Heart right ventricle (tissue), 16 donors: ENCODE results near the gene PYGO2. TPM values are rescaled to one million over a fixed set of nuclear protein-coding genes. Genes with fewer than 3 reads are reported as not detected.

ENCODE experiments used
- ATAC-seq, 8 donors: fragments of 200-7000 bp; cut with Tn5 transposase; one replicate each; pipeline ENCODE4 v1.9.1; 2020; ENCODE audit warnings: mild to moderate bottlenecking in 8 of 8, moderate library complexity in 8 of 8, moderate number of reproducible peaks in 1 of 8
- DNase-seq, 2 donors: peaks; one replicate each; pipeline ENCODE4 v3.0.0-alpha.2; 2020
- H3K27ac ChIP-seq, 10 donors: fragments of 200-600 bp; sonication (generic) in 2 of 10; one replicate each; pipeline versions ENCODE4 v1.5.0 to v1.8.0; 2020 to 2022; ENCODE audit warnings: mild to moderate bottlenecking in 3 of 10
- H3K27me3 ChIP-seq, 7 donors: fragments of 200-600 bp; one replicate each; pipeline ENCODE4 v1.8.0; 2021 to 2022; ENCODE audit warnings: mild to moderate bottlenecking in 2 of 7
- H3K36me3 ChIP-seq, 9 donors: fragments of 200-600 bp; sonication (generic) in 1 of 9; one replicate each; pipeline versions ENCODE4 v1.5.0 to v1.8.0; 2020 to 2022; ENCODE audit warnings: mild to moderate bottlenecking in 2 of 9
- H3K4me1 ChIP-seq, 9 donors: fragments of 200-600 bp; sonication (generic) in 1 of 9; one replicate each; pipeline versions ENCODE4 v1.5.0 to v1.8.0; 2020 to 2022; ENCODE audit warnings: mild to moderate bottlenecking in 4 of 9
- H3K4me3 ChIP-seq, 10 donors: fragments of 200-600 bp; sonication (generic) in 2 of 10; one replicate each; pipeline versions ENCODE4 v1.5.0 to v1.8.0; 2020 to 2022; ENCODE audit warnings: mild to moderate bottlenecking in 7 of 10, moderate library complexity in 2 of 10
- H3K9me3 ChIP-seq, 11 donors: fragments of 200-600 bp in 10 of 11; sonication (generic) in 2 of 11; one replicate each; pipeline versions ENCODE4 v1.5.0 to v1.8.0; 2013 to 2022; ENCODE audit warnings: mild to moderate bottlenecking in 2 of 11, control low read depth in 1 of 11, moderate library complexity in 1 of 11
- WGBS, 2 donors: extraction: QIAGEN DNeasy Blood & Tissue Kit; methylation state at CpG; one replicate each; pipeline ENCODE4 v1.1.7; 2013; ENCODE audit warnings: inconsistent platforms in 1 of 2; 5-methylcytosine and 5-hydroxymethylcytosine counted together
- intact Hi-C, 10 donors: fragments of 100-400 bp; cut with DNase I; formaldehyde crosslinking; loops; one replicate each; pipeline versions ENCODE4 v1.11.1 to v1.14.2; 2022
- polyA plus RNA-seq, 2 donors: library from polyadenylated mRNA; stranded (reverse); fragments of 200-250 nt; gene quantifications; one replicate each; pipeline ENCODE4 v1.2.3, GENCODE V29; 2013
- total RNA-seq, 10 donors: library from RNA; stranded (reverse); fragmentation: NEBNext Ultra II Directional in 3 of 10; extraction: Animal tissue kit (Norgen Biotek cat#: 25700) in 3 of 10; gene quantifications; one replicate each; pipeline versions ENCODE4 v1.2.1 to v1.2.4, GENCODE V29; 2021 to 2023
- TF ChIP-seq, protein P1 (sequence below), 9 donors: fragments of 200-600 bp; sonication (generic) in 2 of 9; IDR thresholded peaks; one replicate each; pipeline versions ENCODE4 v1.5.0 to v1.8.0; 2021 to 2022; ENCODE audit warnings: antibody characterized with exemption in 9 of 9, mild to moderate bottlenecking in 5 of 9, moderate library complexity in 1 of 9
- donor health status: Arrhythmogenic right ventricular cardiomyopathy.
- donor health status: ischemic (EF 13 %, LVEDD 7.1; RV severe dilation, severe dysfunction).
- donor health status: healthy with polysubstance abuse.
- donor health status: DM: no; HTN: yes; CAD: no.
- donor health status: DM: no; HTN: no; CAD: no.
- donor health status: ischemic (EF 25% LVEDD 6.9; RV normal size, moderate dysfunction).
- donor health status: ischemic (EF 25% LVEDD 5.7; RV mildly dilated, moderate dysfunction).
- donor health status: healthy.
- donor health status: DM: yes; HTN: yes; CAD: no.
- donor health status: Ischemic cardiomyopathy.
- donor health status: ischemic (EF 35%, LVEDD 5.7; RV mildly dilated, moderate dysfunction).
- donor health status: nonischemic (EF 11% LVEDD 7.7; RV severe dilation, severe dysfunction).
- donor health status: DM: yes; HTN: yes; CAD: no.
- donor health status: PGD.
- donor health status: ischemic (EF 29% LVEDD 5.4; RV normal size, mild dysfunction).
- donor health status: nonischemic (EF 23%, LVEDD 6.1; RV moderate dilation, normal function).

Gene PYGO2
- total and polyA plus RNA-seq, 12 donors: 8.8 to 18.0 (median 13.8) TPM

DNA sequence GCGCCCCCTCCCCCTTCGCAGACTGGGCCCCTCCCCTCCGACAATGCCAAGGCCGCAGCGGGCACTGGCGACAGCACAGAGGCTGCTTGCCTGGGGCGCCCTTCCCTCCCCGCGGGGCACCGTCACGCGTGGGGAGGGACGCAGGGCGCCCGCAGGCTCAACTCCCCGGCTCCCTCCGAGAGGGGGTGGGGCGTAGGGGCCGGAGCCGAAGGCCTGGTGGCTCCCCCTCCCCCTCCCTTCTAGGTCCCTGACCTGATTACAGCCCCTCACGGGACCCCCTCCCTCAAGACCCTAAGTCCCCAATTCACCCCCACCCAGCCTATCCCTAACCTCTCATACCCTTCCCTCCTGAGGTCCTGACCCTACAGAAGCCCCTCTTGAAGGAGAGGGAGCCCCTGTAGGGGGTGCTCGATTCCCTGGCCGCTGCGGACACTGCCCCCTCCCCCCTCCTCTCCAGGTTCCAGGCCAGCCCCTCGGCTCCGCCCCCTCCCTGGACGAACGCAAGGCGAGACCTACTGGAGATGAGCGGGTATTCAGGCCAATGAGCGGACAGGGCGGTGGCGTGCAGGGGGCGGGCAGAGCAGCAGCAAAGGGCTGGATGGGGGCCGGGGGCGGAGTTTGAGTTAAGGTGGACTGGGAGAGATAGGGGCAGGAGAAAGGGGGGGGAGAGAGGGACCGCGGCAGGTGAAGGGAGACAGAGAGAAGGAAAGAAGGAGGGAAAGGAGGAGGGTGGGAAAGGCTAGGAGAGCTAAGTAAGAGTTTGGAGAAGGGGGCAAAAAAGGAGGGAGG, 40.3 kb upstream of the PYGO2 start:
- intact Hi-C loops: loop anchor here in 5 of 10 donors (1.0 to 10.0 kb wide), 5 partner anchors 15 to 63 kb away; partner anchors contain the start of genes CKS1B (in 3 of the 5), ADAM15 (in 1 of the 5), EFNA4 (in 1 of the 5) and PYGO2 (in 1 of the 5)
- Histone ChIP-seq H3K4me3 (peak overlapping the region; percentile 50 to 97 (median 91)), H3K27ac (peak overlapping the region; percentile 80 to 98 (median 95)), H3K9me3 (no peaks in the 10 kb centered on the region), H3K4me1 (peaks cover 28 to 70% (median 50%) of the 10 kb centered on the region in 9 donors), H3K36me3 (no peaks in the 10 kb centered on the region), H3K27me3 (no peaks in the 10 kb centered on the region)
- peak; percentile 80 to 92 (median 86) for ATAC-seq
- peak; percentile 100 for DNase-seq
- TF ChIP-seq, protein P1, sequence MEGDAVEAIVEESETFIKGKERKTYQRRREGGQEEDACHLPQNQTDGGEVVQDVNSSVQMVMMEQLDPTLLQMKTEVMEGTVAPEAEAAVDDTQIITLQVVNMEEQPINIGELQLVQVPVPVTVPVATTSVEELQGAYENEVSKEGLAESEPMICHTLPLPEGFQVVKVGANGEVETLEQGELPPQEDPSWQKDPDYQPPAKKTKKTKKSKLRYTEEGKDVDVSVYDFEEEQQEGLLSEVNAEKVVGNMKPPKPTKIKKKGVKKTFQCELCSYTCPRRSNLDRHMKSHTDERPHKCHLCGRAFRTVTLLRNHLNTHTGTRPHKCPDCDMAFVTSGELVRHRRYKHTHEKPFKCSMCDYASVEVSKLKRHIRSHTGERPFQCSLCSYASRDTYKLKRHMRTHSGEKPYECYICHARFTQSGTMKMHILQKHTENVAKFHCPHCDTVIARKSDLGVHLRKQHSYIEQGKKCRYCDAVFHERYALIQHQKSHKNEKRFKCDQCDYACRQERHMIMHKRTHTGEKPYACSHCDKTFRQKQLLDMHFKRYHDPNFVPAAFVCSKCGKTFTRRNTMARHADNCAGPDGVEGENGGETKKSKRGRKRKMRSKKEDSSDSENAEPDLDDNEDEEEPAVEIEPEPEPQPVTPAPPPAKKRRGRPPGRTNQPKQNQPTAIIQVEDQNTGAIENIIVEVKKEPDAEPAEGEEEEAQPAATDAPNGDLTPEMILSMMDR (IDR thresholded peaks at IDR 0.05): peak in 7 of 9 donors; percentile 14 to 64 (median 49)
- 1 to 2% methylated on average over 37 to 38 of the region's 38 CpGs for WGBS, 2 donors

DNA sequence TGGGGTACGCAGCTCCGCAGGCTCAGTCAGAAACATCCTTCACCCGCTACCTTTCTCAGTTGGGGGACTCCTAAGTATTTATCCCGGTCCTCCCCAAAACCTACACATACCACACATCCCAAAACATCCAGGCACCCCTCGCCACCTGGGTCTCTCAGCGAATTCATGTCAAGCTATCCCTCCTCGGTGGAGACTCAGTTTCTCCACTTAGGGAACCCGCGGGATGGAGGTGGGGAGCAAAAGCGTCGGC, 39.8 kb upstream of the PYGO2 start:
- whole genome bisulfite sequencing, 2 donors: 1% methylated on average over 11 of the region's 11 CpGs
- no peaks in the 10 kb centered on the region for H3K36me3 ChIP-seq
- peak overlapping the region; percentile 80 to 98 (median 95) for H3K27ac ChIP-seq
- H3K4me1 ChIP-seq: peaks cover 25 to 64% (median 45%) of the 10 kb centered on the region in 9 donors
- intact Hi-C loops: loop anchor here in 5 of 10 donors (1.0 to 10.0 kb wide), 5 partner anchors 16 to 63 kb away; partner anchors contain the start of genes CKS1B (in 3 of the 5), ADAM15 (in 1 of the 5), EFNA4 (in 1 of the 5) and PYGO2 (in 1 of the 5)
- ATAC-seq: no peak
- TF ChIP-seq, protein P1 (IDR thresholded peaks at IDR 0.05): no peak
- no peaks in the 10 kb centered on the region for H3K9me3 ChIP-seq
- no peak for DNase-seq
- H3K4me3 ChIP-seq: peak overlapping the region; percentile 50 to 97 (median 91)
- no peaks in the 10 kb centered on the region for H3K27me3 ChIP-seq

DNA sequence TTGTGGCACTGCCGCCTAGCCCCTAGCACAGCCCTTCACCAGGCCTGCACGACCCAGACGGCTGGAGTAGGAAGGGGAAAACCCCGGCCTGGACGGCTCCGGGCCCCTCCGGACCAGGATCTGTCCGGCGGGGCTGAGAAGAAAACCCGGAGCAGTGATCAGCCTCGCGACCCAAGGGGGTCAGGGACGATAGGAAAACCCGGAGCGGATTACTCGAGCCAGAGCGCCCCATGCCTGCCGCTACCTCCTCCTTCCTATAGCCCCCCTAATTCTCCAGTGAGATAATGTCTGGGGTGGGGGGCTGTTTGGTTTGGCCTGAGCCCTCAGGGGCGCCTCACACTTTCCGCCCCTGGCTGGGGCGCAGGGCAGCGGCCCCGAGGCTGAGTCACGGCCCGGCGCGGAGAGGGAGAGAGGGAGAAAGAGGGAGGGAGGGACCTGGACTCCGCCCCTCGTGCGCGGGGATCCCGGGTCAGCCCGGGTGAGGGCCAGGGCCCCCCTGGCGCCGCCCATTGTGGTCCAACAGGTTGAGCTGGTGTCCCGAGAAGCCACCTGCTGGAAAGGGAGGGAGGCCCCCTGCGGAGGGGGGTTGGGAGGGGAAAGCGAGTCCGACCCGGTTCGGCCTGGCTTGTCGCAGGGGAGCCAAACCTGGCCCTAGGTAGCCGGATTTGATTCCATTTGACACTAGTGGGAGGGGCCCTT, 39.3 kb upstream of the PYGO2 start:
- 0% methylated on average over 42 to 43 of the region's 43 CpGs for WGBS, 2 donors
- peak; percentile 87 to 90 for DNase-seq
- H3K27me3 ChIP-seq: no peaks in the 10 kb centered on the region
- no peaks in the 10 kb centered on the region for H3K9me3 ChIP-seq
- TF ChIP-seq, protein P1 (IDR thresholded peaks at IDR 0.05): peak in 2 of 9 donors; percentile 7 to 22
- H3K4me1 ChIP-seq: peaks cover 21 to 63% (median 40%) of the 10 kb centered on the region in 9 donors
- intact Hi-C loops: loop anchor here in 5 of 10 donors (1.0 to 10.0 kb wide), 5 partner anchors 16 to 64 kb away; partner anchors contain the start of genes CKS1B (in 3 of the 5), ADAM15 (in 1 of the 5), EFNA4 (in 1 of the 5) and PYGO2 (in 1 of the 5)
- H3K4me3 ChIP-seq: peak overlapping the region; percentile 50 to 97 (median 91)
- peak overlapping the region; percentile 80 to 98 (median 95) for H3K27ac ChIP-seq
- ATAC-seq: peak; percentile 59 to 76 (median 64)
- H3K36me3 ChIP-seq: no peaks in the 10 kb centered on the region

DNA sequence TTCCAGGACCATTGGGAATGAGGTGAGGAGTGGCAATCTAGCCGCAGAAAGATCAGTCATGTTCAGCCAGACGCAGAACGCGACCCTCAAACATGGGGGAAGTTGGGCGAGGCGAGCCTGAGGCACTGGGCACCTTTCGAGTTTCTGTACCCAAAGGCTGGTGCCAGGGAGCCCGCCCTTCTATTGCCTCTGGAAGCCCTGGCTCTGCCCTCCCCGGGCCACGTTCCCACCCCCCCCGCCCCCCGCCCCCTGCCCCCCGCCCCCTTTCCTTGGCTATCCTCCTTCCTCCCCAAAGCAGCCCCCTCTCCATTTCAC, 38.8 kb upstream of the PYGO2 start:
- H3K4me1 ChIP-seq: peaks cover 19 to 63% (median 35%) of the 10 kb centered on the region in 9 donors
- intact Hi-C loops: loop anchor here in 5 of 10 donors (2.0 to 10.0 kb wide), 4 partner anchors 26 to 64 kb away; partner anchors contain the start of genes CKS1B (in 3 of the 5), ADAM15 (in 1 of the 5), EFNA4 (in 1 of the 5) and PYGO2 (in 1 of the 5)
- 0 to 3% methylated on average over 10 to 12 of the region's 13 CpGs for WGBS, 2 donors

More for the DNA sequence above, 38.8 kb upstream of the PYGO2 start:
- Histone ChIP-seq H3K9me3 (no peaks in the 10 kb centered on the region), H3K4me3 (peak overlapping the region; percentile 50 to 97 (median 91)), H3K36me3 (no peaks in the 10 kb centered on the region), H3K27ac (peak overlapping the region; percentile 80 to 98 (median 95)), H3K27me3 (no peaks in the 10 kb centered on the region)
- DNase-seq: no peak
- TF ChIP-seq, protein P1 (IDR thresholded peaks at IDR 0.05): no peak
- ATAC-seq: peak in 1 of 8 donors; percentile 0
